Endodermal cell (in vitro differentiated cells): Measurements from ENCODE around the gene RANGAP1. TPM values are rescaled to one million over a fixed set of nuclear protein-coding genes. Genes with fewer than 3 reads are reported as not detected.

Experiments
- DNase-seq: peaks from one replicate; pipeline ENCODE4 v3.0.0-alpha.2; 2017
- H3K27ac ChIP-seq: 2 replicates; pipeline ENCODE4 v1.5.1; 2013; ENCODE audit warnings: mild to moderate bottlenecking, low read depth, low read length, moderate library complexity
- H3K27me3 ChIP-seq: 2 replicates; pipeline ENCODE4 v1.6.1; 2013; ENCODE audit warnings: mild to moderate bottlenecking, low read length, moderate library complexity; ENCODE audit not compliant: insufficient read depth, control insufficient read depth, poor library complexity, severe bottlenecking
- H3K36me3 ChIP-seq: 2 replicates; pipeline ENCODE4 v1.7.0; 2013; ENCODE audit warnings: mild to moderate bottlenecking, low read length, moderate library complexity; ENCODE audit not compliant: control insufficient read depth, insufficient read depth
- H3K4me1 ChIP-seq: one replicate; pipeline ENCODE4 v1.7.0; 2013; ENCODE audit warnings: low read length; ENCODE audit not compliant: control insufficient read depth, insufficient read depth
- H3K4me3 ChIP-seq: 2 replicates; pipeline ENCODE4 v1.5.1; 2013; ENCODE audit warnings: mild to moderate bottlenecking, low read length, moderate library complexity
- H3K9ac ChIP-seq: 2 replicates; pipeline ENCODE4 v1.6.1; 2013; ENCODE audit warnings: mild to moderate bottlenecking, low read length, moderate library complexity; ENCODE audit not compliant: poor library complexity, severe bottlenecking; ENCODE audit errors: extremely low read depth
- H3K9me3 ChIP-seq: 2 replicates; pipeline ENCODE4 v1.6.1; 2013; ENCODE audit warnings: mild to moderate bottlenecking, low read length, moderate library complexity; ENCODE audit not compliant: control insufficient read depth
- H3K27ac Mint-ChIP-seq: 2 replicates; pipeline ENCODE4 v1.8.0; 2020; ENCODE audit warnings: mixed read lengths
- H3K27me3 Mint-ChIP-seq: 2 replicates; pipeline ENCODE4 v1.8.0; 2021; ENCODE audit warnings: mild to moderate bottlenecking, mixed read lengths; ENCODE audit not compliant: insufficient read depth
- H3K36me3 Mint-ChIP-seq: 2 replicates; pipeline ENCODE4 v1.8.0; 2020; ENCODE audit warnings: low read depth, mixed read lengths
- H3K4me1 Mint-ChIP-seq: 2 replicates; pipeline ENCODE4 v1.8.0; 2020; ENCODE audit warnings: mixed read lengths
- H3K4me3 Mint-ChIP-seq: 2 replicates; pipeline ENCODE4 v1.8.0; 2020; ENCODE audit warnings: mild to moderate bottlenecking, moderate library complexity, mixed read lengths
- H3K9me3 Mint-ChIP-seq: 2 replicates; pipeline ENCODE4 v1.8.0; 2020; ENCODE audit warnings: mild to moderate bottlenecking, mixed read lengths
- CTCF ChIP-seq: fragments of 200-600 bp; sonication (generic); conservative IDR thresholded peaks from 2 replicates; pipeline ENCODE4 v1.5.0; 2021; ENCODE audit warnings: antibody characterized with exemption, mild to moderate bottlenecking
- WGBS, 2 experiments: methylation state at CpG; one replicate each; pipeline versions ENCODE4 v1.1.5 to v1.1.7; 2013; ENCODE audit warnings: missing lambda C conversion rate in 2 of 2, mixed read lengths in 1 of 2; ENCODE audit not compliant: insufficient coverage in 1 of 2, insufficient read length in 1 of 2; 5-methylcytosine and 5-hydroxymethylcytosine counted together
- total RNA-seq, 2 donors: library from RNA; stranded (reverse); fragmentation: NEBNext Ultra II Directional in 1 of 2; extraction: Animal tissue kit (Norgen Biotek cat#: 25700) in 1 of 2; gene quantifications; 2 replicates in 1 of 2; 3 replicates in 1 of 2; pipeline ENCODE4 v1.2.1, GENCODE V29; 2021

Gene RANGAP1
- total RNA-seq, 2 donors from 2014 or later: 95.2 to 122 TPM

DNA sequence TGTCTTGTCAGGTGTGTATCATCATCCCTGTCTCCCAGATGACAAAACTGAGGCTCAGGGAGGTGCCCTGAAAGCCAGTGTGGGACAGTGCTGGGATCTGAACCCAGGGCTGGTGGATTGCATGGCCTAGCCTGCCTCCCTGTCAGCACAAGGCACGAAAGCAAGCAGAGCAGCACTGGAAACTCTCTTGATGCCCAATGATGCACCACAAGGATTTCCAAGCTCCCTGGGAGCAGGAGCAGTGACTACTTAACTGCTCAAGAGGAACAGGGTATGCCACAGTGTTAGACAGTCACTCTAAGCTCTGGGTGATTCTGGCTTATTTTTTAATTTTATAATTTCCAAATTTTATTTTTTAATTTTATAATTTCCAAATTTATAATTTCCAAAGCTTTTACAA lies 24.3 kb upstream of the RANGAP1 start:
- no peak for DNase-seq

DNA sequence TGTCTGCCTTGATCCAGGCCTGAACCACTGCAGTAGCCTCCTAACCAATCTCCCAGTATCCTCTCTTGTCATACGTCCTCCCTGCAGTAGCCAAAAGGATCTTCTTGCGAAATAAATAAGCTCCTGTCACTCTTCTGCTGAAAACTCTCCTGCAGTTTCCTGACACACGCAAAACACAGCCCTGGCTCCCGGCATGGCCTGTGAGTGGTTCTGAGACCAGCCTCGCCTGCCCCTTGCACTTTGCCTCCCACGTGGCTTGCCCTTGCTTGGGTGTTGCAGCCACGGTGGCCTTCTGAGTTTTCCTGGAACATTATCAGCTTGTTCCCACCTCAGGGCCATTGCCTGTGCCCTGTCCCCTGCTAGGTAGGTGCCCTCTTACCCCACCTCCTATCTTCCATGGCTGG lies 22.6 kb upstream of the RANGAP1 start:
- H3K9ac ChIP-seq: no peak overlapping the region
- no peak overlapping the region for H3K4me3 ChIP-seq
- peaks cover 26% of the 10 kb centered on the region for H3K36me3 ChIP-seq
- H3K9me3 Mint-ChIP-seq: no peaks in the 10 kb centered on the region
- H3K36me3 Mint-ChIP-seq: peaks cover 37% of the 10 kb centered on the region
- H3K4me1 ChIP-seq: no peaks in the 10 kb centered on the region
- no peaks in the 10 kb centered on the region for H3K27me3 ChIP-seq
- 89 to 93% methylated on average over 7 of the region's 7 CpGs for WGBS, 2 experiments
- no peak for DNase-seq
- H3K9me3 ChIP-seq: no peaks in the 10 kb centered on the region
- no peak for TF ChIP-seq CTCF
- H3K4me1 Mint-ChIP-seq: peaks cover 17% of the 10 kb centered on the region
- H3K27me3 Mint-ChIP-seq: no peaks in the 10 kb centered on the region
- no peak overlapping the region for H3K27ac ChIP-seq
- H3K27ac Mint-ChIP-seq: peak overlapping the region; percentile 49
- no peak overlapping the region for H3K4me3 Mint-ChIP-seq

More for the DNA sequence above, 24.3 kb upstream of the RANGAP1 start:
- no peaks in the 10 kb centered on the region for H3K27me3 Mint-ChIP-seq
- H3K36me3 Mint-ChIP-seq: peaks cover 33% of the 10 kb centered on the region
- H3K36me3 ChIP-seq: peaks cover 22% of the 10 kb centered on the region
- no peak overlapping the region for H3K27ac ChIP-seq
- no peak overlapping the region for H3K27ac Mint-ChIP-seq
- H3K9ac ChIP-seq: no peak overlapping the region
- H3K4me1 ChIP-seq: no peaks in the 10 kb centered on the region
- H3K9me3 ChIP-seq: no peaks in the 10 kb centered on the region
- WGBS, 2 experiments: 92 to 93% methylated on average over 1 of the region's 1 CpG
- no peak overlapping the region for H3K4me3 ChIP-seq
- H3K9me3 Mint-ChIP-seq: no peaks in the 10 kb centered on the region
- H3K4me1 Mint-ChIP-seq: peaks cover 17% of the 10 kb centered on the region
- H3K4me3 Mint-ChIP-seq: no peak overlapping the region
- no peak for TF ChIP-seq CTCF
- H3K27me3 ChIP-seq: no peaks in the 10 kb centered on the region

GRCh38 chr22:41308054-41308453 lies 22.1 kb upstream of the RANGAP1 start:
- Histone ChIP-seq H3K27ac (no peak overlapping the region), H3K9ac (no peak overlapping the region), H3K4me1 (no peaks in the 10 kb centered on the region), H3K27me3 (no peaks in the 10 kb centered on the region), H3K36me3 (peaks cover 26% of the 10 kb centered on the region), H3K4me3 (no peak overlapping the region), H3K9me3 (no peaks in the 10 kb centered on the region)
- no peak for DNase-seq
- Mint-ChIP-seq H3K27me3 (no peaks in the 10 kb centered on the region), H3K27ac (peak overlapping the region; percentile 49), H3K9me3 (no peaks in the 10 kb centered on the region), H3K4me1 (peaks cover 21% of the 10 kb centered on the region), H3K4me3 (no peak overlapping the region), H3K36me3 (peaks cover 37% of the 10 kb centered on the region)
- 69% methylated on average over 3 of the region's 3 CpGs; no CpG with 5 or more reads in 1 of the 2 experiments for WGBS, 2 experiments
- no peak for TF ChIP-seq CTCF
